Stimulated activated naive CD4-positive, alpha-beta T cell treated with Interleukin-2 at 50 U/mL for 16 hours (primary cell): ENCODE results near the gene NADSYN1.

ENCODE experiments used
- DNase-seq: peaks from one replicate; lab custom pipeline; 2025; lab: John Stamatoyannopoulos, UW

The NADSYN1 gene

GRCh38 chr11:71548716-71549151 lies 95.7 kb downstream of the NADSYN1 start:
- no peak for DNase-seq
